HepG2 (cell line): ENCODE measurements around the gene DBN1. TPM values are rescaled to one million over a fixed set of nuclear protein-coding genes. Genes with fewer than 3 reads are reported as not detected.

Source experiments
- ATAC-seq: fragments of 200-7000 bp; cut with Tn5 transposase; 3 replicates; pipeline ENCODE4 v1.9.1; 2020; ENCODE audit warnings: mild to moderate bottlenecking, moderate library complexity
- BruUV-seq: library from RNA; stranded (reverse); fragments of 400-500 nt; replicated peaks from 2 replicates; lab custom pipeline; 2021; lab: Mats Ljungman, UMichigan
- CTCF ChIA-PET: fragments of 300-600 bp; formaldehyde crosslinking; extraction: SDS; loops from one replicate; lab custom pipeline; 2021; ENCODE audit warnings: low total read pairs, inconsistent platforms, low intra/inter-chr PET ratio; lab: Yijun Ruan, JAX
- POLR2A ChIA-PET: fragments of 350-600 bp; sonication (Branson Sonifier 250); formaldehyde crosslinking; loops from one replicate; lab custom pipeline; 2020; ENCODE audit warnings: antibody characterized with exemption, inconsistent platforms; lab: Yijun Ruan, JAX
- DNase-seq: peaks from one replicate; pipeline ENCODE4 v3.0.0-alpha.2; 2015; ENCODE audit warnings: low spot score
- FAIRE-seq: peaks from 3 replicates; lab custom pipeline; 2011; peaks lifted over from hg19 to GRCh38; lab: Jason Lieb, UNC
- H2AFZ ChIP-seq: one replicate; pipeline ENCODE4 v1.6.1; 2011; ENCODE audit warnings: low read length, inconsistent platforms
- H3K27ac ChIP-seq: fragments of 300-600 bp; 3 replicates; pipeline ENCODE4 v1.8.0; 2011; ENCODE audit warnings: mixed run types, mild to moderate bottlenecking, mixed read lengths, low read length, inconsistent platforms; ENCODE audit not compliant: insufficient read depth; ENCODE audit errors: extremely low read length
- H3K27me3 ChIP-seq, 2 experiments: fragments of 200-600 bp in 1 of 2; 2 replicates in 1 of 2; 3 replicates in 1 of 2; pipeline versions ENCODE4 v1.6.0 to v1.8.0; 2011; ENCODE audit warnings: low read length in 2 of 2, mild to moderate bottlenecking in 2 of 2, moderate library complexity in 2 of 2, inconsistent platforms in 1 of 2; ENCODE audit not compliant: insufficient read depth in 2 of 2, control insufficient read depth in 1 of 2
- H3K36me3 ChIP-seq, 2 experiments: fragments of 200-600 bp in 1 of 2; replicated peaks in 1 of 2; 2 replicates in 1 of 2; 3 replicates in 1 of 2; pipeline versions ENCODE4 v1.5.1 to v1.8.0; 2011; ENCODE audit warnings: low read length in 2 of 2, inconsistent platforms in 1 of 2; ENCODE audit not compliant: insufficient read depth in 2 of 2, control insufficient read depth in 1 of 2
- H3K4me1 ChIP-seq: 2 replicates; pipeline ENCODE4 v1.5.1; 2012; ENCODE audit warnings: low read length, inconsistent platforms; ENCODE audit not compliant: insufficient read depth
- H3K4me2 ChIP-seq: 2 replicates; pipeline ENCODE4 v1.6.0; 2011; ENCODE audit warnings: low read depth, low read length, inconsistent platforms
- H3K4me3 ChIP-seq, 3 experiments: fragments of 200-600 bp in 1 of 3; sonication (generic), shearing (Covaris generic) in 1 of 3; replicated peaks in 1 of 3; 2 replicates each; pipeline ENCODE4 v1.5.1; 2011 to 2016; ENCODE audit warnings: low read length in 3 of 3, inconsistent platforms in 2 of 3, low read depth in 2 of 3, mild to moderate bottlenecking in 2 of 3, control low read depth in 1 of 3, mixed read lengths in 1 of 3; ENCODE audit not compliant: insufficient read depth in 1 of 3
- H3K79me2 ChIP-seq: one replicate; pipeline ENCODE4 v1.6.1; 2011; ENCODE audit warnings: low read length, inconsistent platforms; ENCODE audit not compliant: insufficient read depth
- H3K9ac ChIP-seq: 2 replicates; pipeline ENCODE4 v1.6.0; 2011; ENCODE audit warnings: mild to moderate bottlenecking, low read depth, low read length, inconsistent platforms; ENCODE audit not compliant: insufficient read depth
- H3K9me3 ChIP-seq: 2 replicates; pipeline ENCODE4 v1.5.1; 2012; ENCODE audit warnings: mild to moderate bottlenecking, low read length
- H4K20me1 ChIP-seq: 2 replicates; pipeline ENCODE4 v1.6.0; 2011; ENCODE audit warnings: inconsistent platforms, mild to moderate bottlenecking, low read length, moderate library complexity; ENCODE audit not compliant: insufficient read depth
- AGO2 ChIP-seq: fragments of 200-400 bp; formaldehyde crosslinking; optimal IDR thresholded peaks from 2 replicates; pipeline ENCODE3; 2017; ENCODE audit warnings: mild to moderate bottlenecking, low read depth, low read length, moderate library complexity
- EZH2 ChIP-seq: conservative IDR thresholded peaks from 2 replicates; pipeline ENCODE4 v1.6.1; 2012; ENCODE audit warnings: mild to moderate bottlenecking, low read depth, low read length, moderate library complexity
- PRMT3 ChIP-seq: sonication (generic); formaldehyde crosslinking; IDR thresholded peaks from 2 replicates; pipeline ENCODE4 v1.8.1; 2022; ENCODE audit warnings: low read depth, mild to moderate bottlenecking, moderate library complexity, missing genetic modification reagents, borderline replicate concordance
- RBFOX2 ChIP-seq: fragments of 200-400 bp; formaldehyde crosslinking; IDR thresholded peaks from 2 replicates; pipeline ENCODE4 v1.6.1; 2017; ENCODE audit warnings: low read depth, mild to moderate bottlenecking, low read length
- SOX5 ChIP-seq: IDR thresholded peaks from 2 replicates; pipeline ENCODE4 v1.6.1; 2016; ENCODE audit warnings: borderline replicate concordance
- ZNF558 ChIP-seq: sonication (generic); formaldehyde crosslinking; IDR thresholded peaks from 2 replicates; pipeline ENCODE4 v1.9.0; 2022; ENCODE audit warnings: mild to moderate bottlenecking, missing genetic modification reagents, borderline replicate concordance
- ZNF746 ChIP-seq: sonication (generic); formaldehyde crosslinking; IDR thresholded peaks from 2 replicates; pipeline ENCODE4 v1.8.0; 2022; ENCODE audit warnings: mild to moderate bottlenecking, missing genetic modification reagents
- ZNF761 ChIP-seq: sonication (generic); formaldehyde crosslinking; conservative IDR thresholded peaks from 2 replicates; pipeline ENCODE4 v1.4.0; 2020; ENCODE audit warnings: mild to moderate bottlenecking, missing genetic modification reagents
- ZNF780A ChIP-seq: sonication (generic); formaldehyde crosslinking; IDR thresholded peaks from 2 replicates; pipeline ENCODE4 v1.8.0; 2022; ENCODE audit warnings: mild to moderate bottlenecking, missing genetic modification reagents, moderate library complexity
- WGBS: methylation state at CpG from one replicate; pipeline ENCODE4 v1.1.6; 2017; ENCODE audit warnings: low lambda C conversion rate; 5-methylcytosine and 5-hydroxymethylcytosine counted together
- in situ Hi-C: cut with HindIII; loops from 2 replicates; pipeline ENCODE4 v1.10.0; 2017; ENCODE audit warnings: low pct_unique_long_range_greater_than_20kb; ENCODE audit not compliant: extremely low pct_ligation_motif_present
- intact Hi-C: fragments of 100-400 bp; cut with micrococcal nuclease; formaldehyde crosslinking; loops from one replicate; pipeline ENCODE4 v1.10.0; 2022; ENCODE audit not compliant: unreplicated experiment
- polyA plus RNA-seq, 8 experiments: library from polyadenylated mRNA; depleted of rRNA in 3 of 8; stranded (reverse) in 7 of 8; unstranded in 1 of 8; fragments of >200 nt; fragmentation: Illumina TruSeq in 4 of 8; extraction: Trizol in 4 of 8; gene quantifications; 2 replicates each; pipeline versions ENCODE4 v1.2.1 to v1.2.3, GENCODE V29; 2011 to 2016; ENCODE audit warnings: low read depth in 4 of 8, missing spikeins in 1 of 8, mixed read lengths in 1 of 8; ENCODE audit not compliant: insufficient read depth in 1 of 8
- total RNA-seq, 5 experiments: library from RNA; depleted of rRNA; stranded (reverse); fragments of >200 nt; fragmentation: Illumina TruSeq; extraction: Trizol; gene quantifications; 2 replicates each; pipeline ENCODE4 v1.2.3, GENCODE V29; 2016; ENCODE audit warnings: low read depth in 1 of 5

DBN1 gene
- total and polyA plus RNA-seq, 2 of the 13 experiments (the other 11 are each of a cell fraction or from before 2014, with no cell fraction given), result 27.0 to 37.3 TPM

- H3K36me3 ChIP-seq, result no peaks in the 10 kb centered on the region
- no peaks in the 10 kb centered on the region for H3K79me2 ChIP-seq
- no peak overlapping the region for H3K9ac ChIP-seq
- peaks cover 2 to 19% of the 10 kb centered on the region in 2 experiments; a peak in 4 of 5 replicates for H3K27me3 ChIP-seq
- ChIA-PET CTCF (no interaction called here), POLR2A (no interaction called here)
- H3K9me3 ChIP-seq, result no peaks in the 10 kb centered on the region
- FAIRE-seq (no peak), DNase-seq (no peak), ATAC-seq (no peak)
- H4K20me1 ChIP-seq, result no peaks in the 10 kb centered on the region
- 94% methylated on average over 3 of the region's 4 CpGs for WGBS
- BruUV-seq, result no TSS peak
- no peak overlapping the region for H2AFZ ChIP-seq
- no peak overlapping the region for H3K4me2 ChIP-seq
- peaks cover 35% of the 10 kb centered on the region for H3K4me1 ChIP-seq
- intact Hi-C loops (no loop called here), in situ Hi-C loops (no loop called here)
- no peak overlapping the region for H3K4me3 ChIP-seq
- H3K27ac ChIP-seq, result no peak overlapping the region
- TF ChIP-seq ZNF780A, result no peak
- TF ChIP-seq SOX5 (CRISPR knock-in tag), result no peak
- TF ChIP-seq ZNF761 (CRISPR knock-in tag), result no peak
- TF ChIP-seq EZH2, result no peak
- TF ChIP-seq, all 625 proteins: peak for 0
Observed at GRCh38 chr5:177505075-177505474, 31.6 kb upstream of the DBN1 start.

- no TSS peak for BruUV-seq
- no peaks in the 10 kb centered on the region for H3K79me2 ChIP-seq
- no peak overlapping the region for H3K27ac ChIP-seq
- no peak overlapping the region for H3K9ac ChIP-seq
- no peak for FAIRE-seq
- peaks cover 35% of the 10 kb centered on the region for H3K4me1 ChIP-seq
- no peak for ATAC-seq
- no peak overlapping the region for H3K4me3 ChIP-seq
- ChIA-PET POLR2A (interaction anchor here (1.1 kb wide), 1 partner anchor 28 kb away, joined by 3 read pairs; no protein-coding TSS in a partner anchor), CTCF (no interaction called here)
- in situ Hi-C loops, result no loop called here
- DNase-seq, result no peak
- H3K9me3 ChIP-seq, result no peaks in the 10 kb centered on the region
- WGBS, result 89% methylated on average over 17 of the region's 47 CpGs
- H3K36me3 ChIP-seq, result no peaks in the 10 kb centered on the region
- H3K4me2 ChIP-seq, result no peak overlapping the region
- no peaks in the 10 kb centered on the region for H4K20me1 ChIP-seq
- intact Hi-C loops, result no loop called here
- peaks cover 2 to 26% of the 10 kb centered on the region in 2 experiments; a peak in 4 of 5 replicates for H3K27me3 ChIP-seq
- no peak for TF ChIP-seq ZNF746 (CRISPR knock-in tag)
- TF ChIP-seq ZNF558 (CRISPR knock-in tag), result no peak
- TF ChIP-seq RBFOX2, result 0 out of 2 replicates have a peak, but pooled peaks have one; percentile 21
- TF ChIP-seq PRMT3 (CRISPR knock-in tag), result no peak
- TF ChIP-seq AGO2, result peak; percentile 9
- no peak overlapping the region for H2AFZ ChIP-seq
Observed at GRCh38 chr5:177504086-177505056, 30.9 kb upstream of the DBN1 start.
